D721Med (cell line): ENCODE results near the gene ST6GALNAC3.

Experiments
- DNase-seq: peaks from one replicate; pipeline ENCODE4 v3.0.0; 2011; ENCODE audit warnings: low spot score; ENCODE audit not compliant: insufficient read length
- FAIRE-seq: peaks from 2 replicates; lab custom pipeline; 2011; peaks lifted over from hg19 to GRCh38; lab: Jason Lieb, UNC
- TF ChIP-seq, protein P1 (sequence below): IDR thresholded peaks from 2 replicates; pipeline ENCODE4 v1.5.1; 2012; ENCODE audit warnings: mild to moderate bottlenecking, control low read depth; ENCODE audit not compliant: insufficient read depth; ENCODE audit errors: missing control alignments

The ST6GALNAC3 gene

DNA sequence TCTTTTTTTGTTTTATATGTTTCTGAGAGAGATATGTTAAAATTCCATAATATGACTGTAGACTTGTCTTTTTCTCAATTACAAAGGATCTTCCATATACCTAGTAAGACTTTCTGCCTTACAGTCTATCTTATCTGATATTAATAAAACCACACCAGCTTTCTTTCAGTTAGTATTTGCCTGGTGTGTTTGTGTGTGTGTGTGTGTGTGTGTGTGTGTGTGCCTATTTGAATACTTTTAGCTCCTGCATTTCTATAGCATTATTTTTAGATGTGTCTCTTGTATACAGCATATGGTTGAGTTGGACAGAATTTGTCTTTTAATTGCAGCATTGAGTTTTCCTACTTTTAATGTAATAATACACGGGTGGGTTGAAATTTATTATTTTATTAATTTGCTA is 27.5 kb downstream of the ST6GALNAC3 start:
- DNase-seq: no peak
- TF ChIP-seq, protein P1, sequence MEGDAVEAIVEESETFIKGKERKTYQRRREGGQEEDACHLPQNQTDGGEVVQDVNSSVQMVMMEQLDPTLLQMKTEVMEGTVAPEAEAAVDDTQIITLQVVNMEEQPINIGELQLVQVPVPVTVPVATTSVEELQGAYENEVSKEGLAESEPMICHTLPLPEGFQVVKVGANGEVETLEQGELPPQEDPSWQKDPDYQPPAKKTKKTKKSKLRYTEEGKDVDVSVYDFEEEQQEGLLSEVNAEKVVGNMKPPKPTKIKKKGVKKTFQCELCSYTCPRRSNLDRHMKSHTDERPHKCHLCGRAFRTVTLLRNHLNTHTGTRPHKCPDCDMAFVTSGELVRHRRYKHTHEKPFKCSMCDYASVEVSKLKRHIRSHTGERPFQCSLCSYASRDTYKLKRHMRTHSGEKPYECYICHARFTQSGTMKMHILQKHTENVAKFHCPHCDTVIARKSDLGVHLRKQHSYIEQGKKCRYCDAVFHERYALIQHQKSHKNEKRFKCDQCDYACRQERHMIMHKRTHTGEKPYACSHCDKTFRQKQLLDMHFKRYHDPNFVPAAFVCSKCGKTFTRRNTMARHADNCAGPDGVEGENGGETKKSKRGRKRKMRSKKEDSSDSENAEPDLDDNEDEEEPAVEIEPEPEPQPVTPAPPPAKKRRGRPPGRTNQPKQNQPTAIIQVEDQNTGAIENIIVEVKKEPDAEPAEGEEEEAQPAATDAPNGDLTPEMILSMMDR: no peak
- FAIRE-seq: no peak

DNA sequence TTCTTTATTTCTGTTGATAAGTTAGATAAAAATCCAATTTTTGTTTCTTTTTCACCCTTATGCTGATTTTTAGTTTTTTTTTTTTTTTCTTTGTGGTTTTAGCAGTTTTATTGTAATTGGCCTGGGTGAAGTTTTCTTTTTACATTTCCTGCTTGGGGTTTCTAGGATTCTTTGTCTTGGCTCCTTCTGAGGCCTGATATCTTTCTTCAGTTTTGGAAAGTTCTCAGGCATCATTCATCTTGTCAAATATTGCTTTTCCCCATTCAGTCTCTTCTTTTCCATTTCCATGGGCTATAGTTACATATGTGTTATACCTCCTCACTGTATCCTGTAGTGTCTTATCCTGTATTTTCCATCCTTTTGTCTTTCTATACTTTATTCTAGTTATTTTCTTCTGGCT is 28.5 kb downstream of the ST6GALNAC3 start:
- TF ChIP-seq, protein P1: no peak
- FAIRE-seq (no peak), DNase-seq (no peak)

DNA sequence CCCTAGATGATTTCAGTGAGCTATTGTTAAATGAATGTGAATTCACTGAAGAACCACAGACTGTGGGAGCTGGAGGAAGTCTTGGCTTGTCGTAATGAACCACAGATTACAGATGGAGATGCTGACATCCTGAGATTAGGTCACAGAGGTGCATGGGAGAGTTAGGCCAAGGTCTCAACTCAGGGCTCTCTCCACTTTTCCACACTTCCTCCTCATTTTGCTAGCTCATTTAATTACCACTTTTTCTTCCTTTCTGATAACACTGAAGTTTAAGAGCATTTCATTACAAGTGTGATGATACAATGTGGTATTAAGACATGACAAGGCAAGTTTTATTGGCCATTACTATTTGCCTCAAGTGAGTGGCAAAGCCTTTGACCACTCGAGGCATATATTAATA is 30.8 kb downstream of the ST6GALNAC3 start:
- TF ChIP-seq, protein P1: no peak
- FAIRE-seq: no peak
- no peak for DNase-seq

DNA sequence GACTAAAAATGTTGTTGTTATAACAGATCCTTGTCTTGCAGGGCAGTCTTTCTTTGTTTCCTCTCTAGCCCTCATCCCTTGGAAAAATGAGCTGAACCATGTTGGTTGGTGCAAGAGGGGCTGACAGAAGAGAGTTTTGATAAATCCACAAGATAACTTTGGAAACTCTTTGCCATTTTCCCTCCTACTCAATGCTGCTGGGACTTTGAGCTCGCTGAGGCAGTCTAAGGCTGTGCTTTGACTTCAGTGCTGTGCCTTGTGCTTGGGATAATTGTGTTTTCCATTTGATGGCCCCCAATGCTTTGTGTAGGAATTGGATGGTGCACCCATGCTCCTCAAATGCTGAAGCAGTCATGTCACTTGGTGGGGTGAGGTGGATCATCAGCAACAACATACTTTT is 31.7 kb downstream of the ST6GALNAC3 start:
- DNase-seq (no peak), FAIRE-seq (no peak)
- TF ChIP-seq, protein P1: no peak

DNA sequence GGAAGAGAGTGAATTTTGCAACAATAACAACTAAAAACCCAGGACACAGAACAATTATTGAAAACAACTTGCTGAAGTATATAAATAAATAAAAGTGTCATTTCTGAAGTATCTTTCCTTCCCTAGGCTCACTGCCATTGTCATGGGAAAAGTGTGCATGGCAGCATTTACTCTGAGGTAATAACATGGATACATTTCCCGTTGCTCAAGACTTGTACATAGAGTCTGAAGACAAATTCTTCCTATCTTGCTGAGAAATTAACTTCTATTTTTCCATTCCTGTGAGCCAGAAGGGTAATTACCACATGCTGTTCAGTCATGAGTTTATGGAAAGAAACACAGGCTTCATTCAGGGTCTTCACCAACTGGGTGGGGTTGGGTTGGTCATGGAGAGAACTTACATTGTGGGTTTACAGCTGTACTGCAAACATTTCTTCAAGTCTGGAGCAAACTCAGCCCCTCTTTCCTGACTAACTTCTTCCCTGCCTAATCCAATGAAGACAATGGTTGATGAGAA is 32.2 kb downstream of the ST6GALNAC3 start:
- FAIRE-seq: no peak
- no peak for DNase-seq
- TF ChIP-seq, protein P1: no peak

DNA sequence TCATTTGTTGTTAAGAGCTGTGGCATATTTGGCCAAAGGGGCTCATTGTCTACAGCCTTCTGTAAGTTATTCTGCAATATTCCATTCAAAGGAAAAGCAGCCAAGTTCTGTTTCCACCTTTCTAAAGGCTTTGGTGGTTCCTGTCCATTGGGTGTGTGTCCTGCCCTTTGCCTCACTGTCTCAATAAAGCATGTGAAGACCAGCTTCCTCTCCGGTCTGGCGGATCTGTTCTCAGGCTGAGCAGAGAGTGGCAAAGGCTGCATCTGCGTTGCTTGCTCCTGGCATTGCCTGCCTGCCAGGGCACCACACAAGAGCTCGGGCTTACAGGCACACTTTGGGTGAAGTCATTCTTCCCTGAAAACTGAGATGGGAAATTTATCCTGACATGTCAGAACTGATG is 34.9 kb downstream of the ST6GALNAC3 start:
- DNase-seq (no peak), FAIRE-seq (no peak)
- TF ChIP-seq, protein P1: no peak

DNA sequence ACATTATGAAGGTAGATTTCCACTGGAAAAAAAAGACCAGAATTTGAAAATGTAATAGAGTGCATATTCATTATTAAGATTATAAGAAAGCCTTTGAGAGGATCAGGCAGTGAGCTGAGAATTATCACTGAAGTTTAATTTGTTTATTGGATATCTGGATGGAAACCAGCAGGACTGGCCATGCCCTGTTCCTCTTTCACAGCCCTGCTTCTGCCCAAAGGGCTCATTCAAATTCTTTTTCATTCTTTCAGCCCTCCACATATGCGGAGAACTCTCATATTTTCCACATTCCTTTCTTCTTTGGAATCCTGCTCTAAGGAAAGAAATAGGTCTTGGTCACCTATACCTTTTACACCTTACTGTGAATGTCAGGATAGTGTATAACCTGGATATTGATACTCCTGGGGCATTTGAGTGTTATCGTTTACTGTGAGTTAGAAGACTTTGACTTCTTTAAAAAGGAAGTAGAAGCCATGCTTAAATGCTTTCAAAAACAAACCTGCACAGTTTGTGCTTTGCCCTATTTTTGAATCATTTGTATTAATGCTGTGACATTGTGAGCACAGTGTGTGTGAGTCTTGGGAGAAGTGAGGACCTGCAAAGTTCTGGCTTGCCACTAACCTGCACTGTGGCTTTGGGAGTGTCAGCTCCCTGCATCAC is 35.5 kb downstream of the ST6GALNAC3 start:
- DNase-seq (no peak), FAIRE-seq (no peak)
- TF ChIP-seq, protein P1: no peak
